Upper lobe of left lung (tissue), 4 donors: ENCODE measurements around the gene C20orf144.

Source experiments
- CTCF ChIP-seq, 6 experiments: fragments of 450-650 bp in 4 of 6; fragments of 200-600 bp in 2 of 6; sonication (generic) in 2 of 6; IDR thresholded peaks; one replicate each; pipeline ENCODE4 v1.5.1; 2016 to 2019; ENCODE audit warnings: antibody characterized with exemption in 6 of 6
- POLR2A ChIP-seq, 4 donors: fragments of 450-650 bp; IDR thresholded peaks; one replicate each; pipeline ENCODE4 v1.5.1; 2016 to 2017; ENCODE audit warnings: antibody characterized with exemption in 4 of 4, mild to moderate bottlenecking in 2 of 4

- TF ChIP-seq CTCF (IDR thresholded peaks at IDR 0.05) (no peak), POLR2A (IDR thresholded peaks at IDR 0.05) (no peak)
Measured at GRCh38 chr20:33650111-33650752, 11.9 kb upstream of the C20orf144 start.
